ENCODE data around the gene RGS10.

Gene RGS10

GRCh38 chr10:119459681-119460340 lies 82.7 kb downstream of the RGS10 start:
- POLR2A ChIA-PET, result interaction anchor here (0.6 kb wide), 1 partner anchor 74 kb away, joined by 3 read pairs; no protein-coding TSS in a partner anchor
- CTCF ChIA-PET, result interaction anchor here (0.9 to 1.3 kb wide), 3 partner anchors 15 to 253 kb away, joined by 3 to 4 read pairs (median 3); no protein-coding TSS in a partner anchor
- no peak overlapping the region for H3K4me3 ChIP-seq (ENCODE audit: low read depth, low read length)
- TF ChIP-seq OSR2 (tag by site-specific recombination; IDR thresholded peaks at IDR 0.05), result no peak
- no peak for TF ChIP-seq ZNF555 (tag by site-specific recombination; conservative IDR thresholded peaks at IDR 0.05)
- no peak for TF ChIP-seq ZNF112 (tag by site-specific recombination; IDR thresholded peaks at IDR 0.05)
- no peak for TF ChIP-seq ZNF426 (tag by site-specific recombination; IDR thresholded peaks at IDR 0.05)
- TF ChIP-seq ZBTB7A (tag by site-specific recombination; IDR thresholded peaks at IDR 0.05; ENCODE audit: low read depth), result no peak
- TF ChIP-seq, protein P1, sequence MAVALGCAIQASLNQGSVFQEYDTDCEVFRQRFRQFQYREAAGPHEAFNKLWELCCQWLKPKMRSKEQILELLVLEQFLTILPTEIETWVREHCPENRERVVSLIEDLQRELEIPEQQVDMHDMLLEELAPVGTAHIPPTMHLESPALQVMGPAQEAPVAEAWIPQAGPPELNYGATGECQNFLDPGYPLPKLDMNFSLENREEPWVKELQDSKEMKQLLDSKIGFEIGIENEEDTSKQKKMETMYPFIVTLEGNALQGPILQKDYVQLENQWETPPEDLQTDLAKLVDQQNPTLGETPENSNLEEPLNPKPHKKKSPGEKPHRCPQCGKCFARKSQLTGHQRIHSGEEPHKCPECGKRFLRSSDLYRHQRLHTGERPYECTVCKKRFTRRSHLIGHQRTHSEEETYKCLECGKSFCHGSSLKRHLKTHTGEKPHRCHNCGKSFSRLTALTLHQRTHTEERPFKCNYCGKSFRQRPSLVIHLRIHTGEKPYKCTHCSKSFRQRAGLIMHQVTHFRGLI (tag by site-specific recombination; IDR thresholded peaks at IDR 0.05), result no peak
- TF ChIP-seq, protein P2, sequence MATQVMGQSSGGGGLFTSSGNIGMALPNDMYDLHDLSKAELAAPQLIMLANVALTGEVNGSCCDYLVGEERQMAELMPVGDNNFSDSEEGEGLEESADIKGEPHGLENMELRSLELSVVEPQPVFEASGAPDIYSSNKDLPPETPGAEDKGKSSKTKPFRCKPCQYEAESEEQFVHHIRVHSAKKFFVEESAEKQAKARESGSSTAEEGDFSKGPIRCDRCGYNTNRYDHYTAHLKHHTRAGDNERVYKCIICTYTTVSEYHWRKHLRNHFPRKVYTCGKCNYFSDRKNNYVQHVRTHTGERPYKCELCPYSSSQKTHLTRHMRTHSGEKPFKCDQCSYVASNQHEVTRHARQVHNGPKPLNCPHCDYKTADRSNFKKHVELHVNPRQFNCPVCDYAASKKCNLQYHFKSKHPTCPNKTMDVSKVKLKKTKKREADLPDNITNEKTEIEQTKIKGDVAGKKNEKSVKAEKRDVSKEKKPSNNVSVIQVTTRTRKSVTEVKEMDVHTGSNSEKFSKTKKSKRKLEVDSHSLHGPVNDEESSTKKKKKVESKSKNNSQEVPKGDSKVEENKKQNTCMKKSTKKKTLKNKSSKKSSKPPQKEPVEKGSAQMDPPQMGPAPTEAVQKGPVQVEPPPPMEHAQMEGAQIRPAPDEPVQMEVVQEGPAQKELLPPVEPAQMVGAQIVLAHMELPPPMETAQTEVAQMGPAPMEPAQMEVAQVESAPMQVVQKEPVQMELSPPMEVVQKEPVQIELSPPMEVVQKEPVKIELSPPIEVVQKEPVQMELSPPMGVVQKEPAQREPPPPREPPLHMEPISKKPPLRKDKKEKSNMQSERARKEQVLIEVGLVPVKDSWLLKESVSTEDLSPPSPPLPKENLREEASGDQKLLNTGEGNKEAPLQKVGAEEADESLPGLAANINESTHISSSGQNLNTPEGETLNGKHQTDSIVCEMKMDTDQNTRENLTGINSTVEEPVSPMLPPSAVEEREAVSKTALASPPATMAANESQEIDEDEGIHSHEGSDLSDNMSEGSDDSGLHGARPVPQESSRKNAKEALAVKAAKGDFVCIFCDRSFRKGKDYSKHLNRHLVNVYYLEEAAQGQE (tag by site-specific recombination; IDR thresholded peaks at IDR 0.05), result no peak
- TF ChIP-seq ZNF37A (tag by site-specific recombination; IDR thresholded peaks at IDR 0.05), result no peak
- TF ChIP-seq ZNF560 (tag by site-specific recombination; IDR thresholded peaks at IDR 0.05; ENCODE audit: borderline replicate concordance), result no peak
- TF ChIP-seq KLF10 (tag by site-specific recombination; IDR thresholded peaks at IDR 0.05), result no peak
- TF ChIP-seq, protein P3, sequence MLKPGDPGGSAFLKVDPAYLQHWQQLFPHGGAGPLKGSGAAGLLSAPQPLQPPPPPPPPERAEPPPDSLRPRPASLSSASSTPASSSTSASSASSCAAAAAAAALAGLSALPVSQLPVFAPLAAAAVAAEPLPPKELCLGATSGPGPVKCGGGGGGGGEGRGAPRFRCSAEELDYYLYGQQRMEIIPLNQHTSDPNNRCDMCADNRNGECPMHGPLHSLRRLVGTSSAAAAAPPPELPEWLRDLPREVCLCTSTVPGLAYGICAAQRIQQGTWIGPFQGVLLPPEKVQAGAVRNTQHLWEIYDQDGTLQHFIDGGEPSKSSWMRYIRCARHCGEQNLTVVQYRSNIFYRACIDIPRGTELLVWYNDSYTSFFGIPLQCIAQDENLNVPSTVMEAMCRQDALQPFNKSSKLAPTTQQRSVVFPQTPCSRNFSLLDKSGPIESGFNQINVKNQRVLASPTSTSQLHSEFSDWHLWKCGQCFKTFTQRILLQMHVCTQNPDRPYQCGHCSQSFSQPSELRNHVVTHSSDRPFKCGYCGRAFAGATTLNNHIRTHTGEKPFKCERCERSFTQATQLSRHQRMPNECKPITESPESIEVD (tag by site-specific recombination; IDR thresholded peaks at IDR 0.05), result no peak
- TF ChIP-seq ZNF747 (tag by site-specific recombination; IDR thresholded peaks at IDR 0.05), result no peak
- TF ChIP-seq, protein P4, sequence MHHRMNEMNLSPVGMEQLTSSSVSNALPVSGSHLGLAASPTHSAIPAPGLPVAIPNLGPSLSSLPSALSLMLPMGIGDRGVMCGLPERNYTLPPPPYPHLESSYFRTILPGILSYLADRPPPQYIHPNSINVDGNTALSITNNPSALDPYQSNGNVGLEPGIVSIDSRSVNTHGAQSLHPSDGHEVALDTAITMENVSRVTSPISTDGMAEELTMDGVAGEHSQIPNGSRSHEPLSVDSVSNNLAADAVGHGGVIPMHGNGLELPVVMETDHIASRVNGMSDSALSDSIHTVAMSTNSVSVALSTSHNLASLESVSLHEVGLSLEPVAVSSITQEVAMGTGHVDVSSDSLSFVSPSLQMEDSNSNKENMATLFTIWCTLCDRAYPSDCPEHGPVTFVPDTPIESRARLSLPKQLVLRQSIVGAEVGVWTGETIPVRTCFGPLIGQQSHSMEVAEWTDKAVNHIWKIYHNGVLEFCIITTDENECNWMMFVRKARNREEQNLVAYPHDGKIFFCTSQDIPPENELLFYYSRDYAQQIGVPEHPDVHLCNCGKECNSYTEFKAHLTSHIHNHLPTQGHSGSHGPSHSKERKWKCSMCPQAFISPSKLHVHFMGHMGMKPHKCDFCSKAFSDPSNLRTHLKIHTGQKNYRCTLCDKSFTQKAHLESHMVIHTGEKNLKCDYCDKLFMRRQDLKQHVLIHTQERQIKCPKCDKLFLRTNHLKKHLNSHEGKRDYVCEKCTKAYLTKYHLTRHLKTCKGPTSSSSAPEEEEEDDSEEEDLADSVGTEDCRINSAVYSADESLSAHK (tag by site-specific recombination; IDR thresholded peaks at IDR 0.05), result no peak
- no peak for TF ChIP-seq ZNF398 (tag by site-specific recombination; IDR thresholded peaks at IDR 0.05)
- TF ChIP-seq PRDM2 (tag by site-specific recombination; IDR thresholded peaks at IDR 0.05; ENCODE audit: borderline replicate concordance), result no peak
- TF ChIP-seq, protein P5, sequence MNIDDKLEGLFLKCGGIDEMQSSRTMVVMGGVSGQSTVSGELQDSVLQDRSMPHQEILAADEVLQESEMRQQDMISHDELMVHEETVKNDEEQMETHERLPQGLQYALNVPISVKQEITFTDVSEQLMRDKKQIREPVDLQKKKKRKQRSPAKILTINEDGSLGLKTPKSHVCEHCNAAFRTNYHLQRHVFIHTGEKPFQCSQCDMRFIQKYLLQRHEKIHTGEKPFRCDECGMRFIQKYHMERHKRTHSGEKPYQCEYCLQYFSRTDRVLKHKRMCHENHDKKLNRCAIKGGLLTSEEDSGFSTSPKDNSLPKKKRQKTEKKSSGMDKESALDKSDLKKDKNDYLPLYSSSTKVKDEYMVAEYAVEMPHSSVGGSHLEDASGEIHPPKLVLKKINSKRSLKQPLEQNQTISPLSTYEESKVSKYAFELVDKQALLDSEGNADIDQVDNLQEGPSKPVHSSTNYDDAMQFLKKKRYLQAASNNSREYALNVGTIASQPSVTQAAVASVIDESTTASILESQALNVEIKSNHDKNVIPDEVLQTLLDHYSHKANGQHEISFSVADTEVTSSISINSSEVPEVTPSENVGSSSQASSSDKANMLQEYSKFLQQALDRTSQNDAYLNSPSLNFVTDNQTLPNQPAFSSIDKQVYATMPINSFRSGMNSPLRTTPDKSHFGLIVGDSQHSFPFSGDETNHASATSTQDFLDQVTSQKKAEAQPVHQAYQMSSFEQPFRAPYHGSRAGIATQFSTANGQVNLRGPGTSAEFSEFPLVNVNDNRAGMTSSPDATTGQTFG (tag by site-specific recombination; IDR thresholded peaks at IDR 0.05; ENCODE audit: borderline replicate concordance), result no peak

More at GRCh38 chr10:119459681-119460340, 82.7 kb downstream of the RGS10 start:
- no peak overlapping the region for H3K27ac ChIP-seq (ENCODE audit: extremely low read depth, low read depth, low read length)
- no peaks in the 10 kb centered on the region for H3K4me1 ChIP-seq (ENCODE audit: control insufficient read depth, insufficient read depth, low read length)
- no peaks in the 10 kb centered on the region for H3K36me3 ChIP-seq (ENCODE audit: control insufficient read depth in 2 of 2, insufficient read depth in 1 of 2, low read length in 2 of 2)
- no peaks in the 10 kb centered on the region for H3K9me3 ChIP-seq (ENCODE audit: control insufficient read depth, insufficient read depth, low read depth, low read length)

Data from HEK293 (cell line).